Placental pericyte (primary cell): ENCODE data around the gene CSK. TPM values are rescaled to one million over a fixed set of nuclear protein-coding genes. Genes with fewer than 3 reads are reported as not detected.

ENCODE experiments used
- small RNA-seq: library from RNA; depleted of rRNA; stranded (forward); fragments of <200 nt; gene quantifications from one replicate; pipeline ENCODE3, GENCODE V24; 2012; ENCODE audit warnings: low replicate concordance
- total RNA-seq: library from RNA; depleted of rRNA; stranded (reverse); fragments of >200 nt; gene quantifications from 2 replicates; pipeline ENCODE4 v1.2.3, GENCODE V29; 2012

Gene CSK
- total RNA-seq: 30.4 and 32.6 TPM in 2 replicates

DNA sequence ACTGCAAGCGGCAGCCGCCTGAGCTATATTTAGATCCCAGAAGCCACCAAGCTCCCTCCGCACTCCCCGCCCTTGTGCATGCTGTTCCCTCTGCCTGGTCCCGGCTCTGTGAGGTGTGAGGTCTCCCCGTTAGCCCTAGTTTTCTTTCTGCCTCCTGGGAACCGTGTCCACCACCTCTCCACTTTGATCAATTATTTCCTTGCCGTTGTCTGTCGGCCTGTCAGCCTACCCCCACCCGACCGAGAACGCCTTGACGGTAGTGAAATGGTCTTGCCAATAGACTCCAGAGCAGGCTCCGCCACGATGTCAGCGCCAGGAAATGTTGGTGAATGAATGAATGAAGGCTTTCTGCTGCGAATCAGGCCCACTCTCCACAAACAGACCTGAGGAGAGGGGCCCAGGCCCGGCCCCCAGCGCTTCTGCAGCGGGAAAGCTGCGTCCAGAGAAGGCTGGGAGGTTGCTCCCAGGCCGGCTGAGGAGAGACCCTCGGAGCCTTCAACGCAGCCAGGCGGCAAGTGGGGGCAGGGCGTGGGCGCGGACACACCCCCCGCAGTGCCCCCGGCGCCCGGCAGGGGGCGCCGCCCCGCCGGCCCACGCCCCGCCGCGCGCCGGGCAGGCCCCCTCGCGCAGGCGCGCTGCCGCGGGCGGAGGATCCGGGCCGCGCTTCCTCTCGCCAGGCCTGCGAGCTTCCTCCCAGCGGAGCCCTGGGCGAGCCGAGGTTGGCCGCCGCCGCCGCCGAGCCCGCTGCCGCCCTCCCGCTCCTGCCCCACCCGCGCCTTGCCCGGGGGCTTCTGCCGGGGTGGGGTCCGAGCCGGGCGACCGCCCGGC lies at the start of gene CSK:
Gene CSK, plus strand, starts transcription at position 650 of the 828 bp plus-strand sequence. CDS start 16,218 bp downstream, outside the sequence.

DNA sequence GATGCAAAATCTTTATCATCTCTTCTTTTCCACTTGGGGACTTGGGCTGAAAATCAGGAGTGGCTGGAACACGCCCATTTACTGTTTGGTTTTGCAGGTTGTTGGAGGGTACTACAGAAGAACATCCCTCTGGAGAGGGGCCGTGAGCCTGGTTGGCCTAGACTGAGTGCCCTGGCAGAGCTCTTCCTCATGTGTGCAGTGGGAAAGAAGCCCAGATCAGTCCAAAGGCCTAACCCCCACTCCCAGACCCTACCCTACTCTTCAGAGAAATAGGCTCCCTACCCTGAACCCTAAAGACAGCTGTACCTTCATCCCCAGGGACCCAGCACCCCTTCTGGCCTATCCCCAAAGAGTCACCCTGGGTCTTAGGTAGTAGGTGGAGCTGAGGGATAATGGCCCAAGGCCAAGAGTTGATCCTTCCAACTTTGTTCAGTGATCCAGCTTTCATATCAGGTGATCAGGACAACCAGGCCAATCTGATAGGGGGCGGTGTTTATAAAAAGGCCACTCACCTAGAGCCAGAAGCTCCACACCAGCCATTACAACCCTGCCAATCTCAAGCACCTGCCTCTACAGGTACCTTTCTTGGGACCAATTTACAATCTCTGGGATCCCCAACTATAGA lies 33.4 kb upstream of the CSK start, which contains the start of gene CYP1A2:
Gene CYP1A2, plus strand, starts transcription at position 524 of the 625 bp plus-strand sequence. CDS start 894 bp downstream, outside the sequence.

GRCh38 chr15:74812533-74812932 lies 30.7 kb downstream of the CSK start, which contains the start of gene LMAN1L:
Gene LMAN1L, plus strand, starts transcription at chr15:74812835. Its CDS starts 20 bp downstream, at chr15:74812855.

GRCh38 chr15:74826364-74826819 lies 44.5 kb downstream of the CSK start, which contains the start of gene CPLX3:
Gene CPLX3, plus strand, starts transcription at chr15:74826627. Its CDS starts 77 bp downstream, at chr15:74826704.

DNA sequence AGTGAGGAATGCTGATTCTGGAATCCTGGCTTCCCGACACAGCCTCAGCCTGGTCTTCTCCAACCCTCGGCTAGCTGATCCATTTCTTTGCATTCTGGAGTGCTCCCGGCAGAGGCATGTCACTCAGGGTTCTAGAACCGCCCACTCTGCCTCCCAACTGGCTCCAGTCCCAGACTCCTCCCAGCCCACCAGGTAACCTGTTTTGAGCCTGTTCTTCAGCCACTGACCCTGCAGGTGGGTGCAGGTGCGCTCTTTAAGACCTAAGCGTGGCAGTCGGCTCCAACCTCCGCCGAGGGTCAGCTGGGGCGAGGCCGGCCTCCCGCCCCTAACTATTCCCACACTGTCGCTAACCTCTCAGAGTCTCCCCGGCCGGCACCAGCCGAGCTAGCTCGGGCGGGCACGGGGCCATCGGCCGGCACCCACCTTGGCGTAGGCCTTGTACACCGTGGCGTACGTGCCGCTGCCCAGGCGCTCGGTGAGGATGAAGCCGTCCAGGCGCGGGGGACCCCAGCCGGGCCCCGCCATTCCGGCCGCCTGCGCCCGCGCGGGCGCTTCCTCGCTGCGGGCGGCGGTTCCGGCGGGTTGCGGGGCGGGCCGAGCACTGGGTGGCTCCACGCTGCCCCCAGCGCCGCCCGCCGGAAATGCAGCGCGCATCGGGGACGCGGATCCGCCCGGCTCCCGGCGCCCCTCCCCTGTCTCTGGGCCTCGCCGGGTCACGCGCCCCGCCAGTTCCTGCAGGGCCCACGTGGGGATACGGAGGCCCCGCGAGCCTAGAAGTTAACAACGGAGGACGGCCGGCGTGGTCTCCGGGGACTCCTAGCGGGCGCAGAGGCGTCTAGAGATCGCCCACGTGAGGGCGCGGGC lies 60.9 kb downstream of the CSK start, which contains the start of gene ULK3:
Gene ULK3, minus strand, starts transcription at position 576 of the 864 bp plus-strand sequence. Its CDS starts 51 bp downstream, at position 525.

Small RNA genes lying within 50 kb of the gene (small RNA-seq; reads per million reads assigned to genes)
- gene CPLX3 (not detected), gene MIR4513 (not detected), gene MIR6882 (0.49 reads per million, percentile 18 among the genes with 10 or more reads in this experiment)

Other genes starting within 250 kb of the CSK start
- gene ARID3B, start 240.9 kb upstream of the CSK start, total RNA-seq: 4.4 and 6.2 TPM in 2 replicates
- gene CLK3, start 166.2 kb upstream of the CSK start, total RNA-seq: 102 and 133 TPM in 2 replicates
- 11.2 and 13.6 TPM in 2 replicates for gene EDC3, start 86.1 kb upstream of the CSK start, total RNA-seq
- 0.72 and 1.5 TPM in 2 replicates for gene CYP1A1, start 56.6 kb upstream of the CSK start, total RNA-seq
- gene CYP1A2, start 33.2 kb upstream of the CSK start, total RNA-seq: not detected in 2 replicates
- gene LMAN1L, start 30.8 kb downstream of the CSK start, total RNA-seq: under 0.01 TPM in 1 of 2 replicates, not detected in the other
- gene CPLX3, start 44.5 kb downstream of the CSK start, total RNA-seq: not detected in 2 replicates
- 17.7 and 23.3 TPM in 2 replicates for gene ULK3, start 61.1 kb downstream of the CSK start, total RNA-seq
- gene SCAMP2, start 91.3 kb downstream of the CSK start, total RNA-seq: 28.1 and 37.9 TPM in 2 replicates
- 49.5 and 88.6 TPM in 2 replicates for gene MPI, start 108.0 kb downstream of the CSK start, total RNA-seq
- 28.2 and 40.7 TPM in 2 replicates for gene FAM219B, start 124.8 kb downstream of the CSK start, total RNA-seq
- 33.4 and 45.7 TPM in 2 replicates for gene COX5A, start 156.0 kb downstream of the CSK start, total RNA-seq
- gene RPP25, start 174.7 kb downstream of the CSK start, total RNA-seq: 15.0 and 23.9 TPM in 2 replicates
- 0.57 and 2.4 TPM in 2 replicates for gene SCAMP5, start 213.5 kb downstream of the CSK start, total RNA-seq
- 10.5 and 19.3 TPM in 2 replicates for gene PPCDC, start 241.5 kb downstream of the CSK start, total RNA-seq